ENCODE results near the gene ACYP1. TPM values are rescaled to one million over a fixed set of nuclear protein-coding genes. Genes with fewer than 3 reads are reported as not detected.

ACYP1 gene
- total and polyA plus RNA-seq, 9 of the 15 experiments (the other 6 are each of a cell fraction or from before 2014, with no cell fraction given): 19.9 to 113 (median 52.3) TPM

- peak in 1 of 2 experiments; percentile 19; a peak in 1 of 4 replicates for TF ChIP-seq ZNF639 (CRISPR knock-in tag; conservative IDR thresholded peaks at IDR 0.05 in 1 of 2, IDR thresholded peaks at IDR 0.05 in 1 of 2)
- TF ChIP-seq KLF16 (IDR thresholded peaks at IDR 0.05): no peak
- peak; percentile 47 for TF ChIP-seq MXD1 (CRISPR knock-in tag; IDR thresholded peaks at IDR 0.05; ENCODE audit: borderline replicate concordance, poor library complexity, severe bottlenecking)
- no peak for TF ChIP-seq FOXK1 (CRISPR knock-in tag; IDR thresholded peaks at IDR 0.05; ENCODE audit: borderline replicate concordance)
- TF ChIP-seq ELF2 (CRISPR knock-in tag; IDR thresholded peaks at IDR 0.05): no peak
- TF ChIP-seq BRF2 (IDR thresholded peaks at IDR 0.05; ENCODE audit: borderline replicate concordance, insufficient read depth, insufficient read length): no peak
- no peak for TF ChIP-seq ESRRB (CRISPR knock-in tag; IDR thresholded peaks at IDR 0.05; ENCODE audit: borderline replicate concordance)
- TF ChIP-seq MAZ (CRISPR knock-in tag; conservative IDR thresholded peaks at IDR 0.05 in 1 of 2, IDR thresholded peaks at IDR 0.05 in 1 of 2): peak; percentile 84 to 87
- peak; percentile 26; the same call in 1 of the 2 replicates for TF ChIP-seq NFIC (IDR thresholded peaks at IDR 0.05)
- peak; percentile 95 for TF ChIP-seq L3MBTL2 (IDR thresholded peaks at IDR 0.05)
- TF ChIP-seq LEF1 (IDR thresholded peaks at IDR 0.05): peak; percentile 20; the same call in 1 of the 2 replicates
- TF ChIP-seq TRIM28 (IDR thresholded peaks at IDR 0.05): no peak
- TF ChIP-seq ATF3 (IDR thresholded peaks at IDR 0.05): no peak
- TF ChIP-seq ATF3 (CRISPR knock-in tag; conservative IDR thresholded peaks at IDR 0.05): no peak
- TF ChIP-seq ATF6 (CRISPR knock-in tag; IDR thresholded peaks at IDR 0.05): no peak
- TF ChIP-seq ZBTB34 (CRISPR knock-in tag; IDR thresholded peaks at IDR 0.05): no peak
- peak; percentile 61 for TF ChIP-seq DMBX1 (CRISPR knock-in tag; IDR thresholded peaks at IDR 0.05; ENCODE audit: borderline replicate concordance)
- no peak for TF ChIP-seq ASH1L (IDR thresholded peaks at IDR 0.05; ENCODE audit: borderline replicate concordance, low read depth, partially characterized antibody)
- TF ChIP-seq RFX1 (IDR thresholded peaks at IDR 0.05): peak; percentile 73
- TF ChIP-seq SRSF3 (IDR thresholded peaks at IDR 0.05; ENCODE audit: insufficient read depth, low read length): no peak
Measured at GRCh38 chr14:75069121-75069810, 5.4 kb upstream of the ACYP1 start, which contains the start of gene ZC2HC1C (continued).
